ENCODE measurements around the gene SCFD1. TPM values are rescaled to one million over a fixed set of nuclear protein-coding genes. Genes with fewer than 3 reads are reported as not detected.
"Not testable (repeated sequence)": the region's sequence is repeated elsewhere in the genome, so short reads cannot be mapped to it uniquely, and the experiment has no call there.

SCFD1 gene
- polyA plus RNA-seq, 6 donors from 2014 or later = 55.0 to 78.4 (median 66.6) TPM

GRCh38 chr14:30624132-30624423 is 2.0 kb downstream of the SCFD1 start:
- Mint-ChIP-seq H3K4me3 (peak overlapping the region in 6 of 8 donors; percentile 17 to 98 (median 50)), H3K4me1 (peaks cover 32 to 57% (median 33%) of the 10 kb centered on the region in 3 donors), H3K27ac (peak overlapping the region in 5 of 6 donors; percentile 5 to 73 (median 13)), H3K27me3 (no peaks in the 10 kb centered on the region), H3K9me3 (no peaks in the 10 kb centered on the region), H3K36me3 (peaks cover 7 to 10% of the 10 kb centered on the region in 2 donors)
- ATAC-seq (ENCODE audit: low read depth in 2 of 2) (no peak), DNase-seq (no peak)

DNA sequence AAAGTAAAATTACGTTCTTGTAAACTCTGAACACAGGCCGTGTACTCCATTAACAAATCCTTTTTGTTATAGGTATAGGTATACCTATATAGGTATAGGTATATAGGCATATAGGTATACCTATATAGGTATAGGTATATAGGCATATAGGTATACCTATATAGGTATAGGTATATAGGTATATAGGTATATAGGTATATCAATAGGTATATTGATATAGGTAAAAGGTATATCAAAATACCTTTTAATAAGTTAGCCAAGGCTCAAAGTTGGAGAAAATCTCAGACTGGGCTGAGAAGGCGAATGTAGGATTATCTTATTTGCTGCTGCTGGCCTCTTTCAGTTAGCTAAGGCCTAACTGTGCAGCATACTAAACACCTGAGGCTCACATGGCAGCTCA is 3.4 kb downstream of the SCFD1 start:
- no peak overlapping the region for H3K4me3 Mint-ChIP-seq
- peaks cover 7 to 10% of the 10 kb centered on the region in 2 donors for H3K36me3 Mint-ChIP-seq
- no peak overlapping the region for H3K27ac Mint-ChIP-seq
- no peak for ATAC-seq (ENCODE audit: low read depth in 2 of 2)
- H3K9me3 Mint-ChIP-seq = no peaks in the 10 kb centered on the region
- DNase-seq = no peak
- no peaks in the 10 kb centered on the region for H3K27me3 Mint-ChIP-seq
- peaks cover 27 to 52% (median 33%) of the 10 kb centered on the region in 3 donors for H3K4me1 Mint-ChIP-seq

DNA sequence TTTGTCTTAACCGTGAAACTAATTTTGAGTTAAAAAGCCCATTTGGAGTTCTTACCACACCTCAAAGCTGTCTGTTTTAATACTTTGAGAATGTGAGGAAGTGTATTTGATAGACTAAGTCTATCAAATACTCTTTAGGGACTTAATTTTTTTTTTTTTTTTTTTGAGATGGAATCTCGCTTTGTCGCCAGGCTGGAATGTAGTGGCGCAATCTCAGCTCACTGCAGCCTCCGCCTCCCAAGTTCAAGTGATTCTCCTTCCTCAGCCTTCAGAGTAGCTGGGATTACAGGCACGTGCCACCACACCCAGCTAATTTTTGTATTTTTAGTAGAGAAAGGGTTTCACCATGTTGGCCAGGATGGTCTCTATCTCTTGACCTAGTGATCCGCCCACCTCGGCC is 7.3 kb downstream of the SCFD1 start:
- Mint-ChIP-seq H3K27ac (peak overlapping the region in 1 of 6 donors; percentile 18), H3K4me1 (peaks cover 10 to 25% (median 17%) of the 10 kb centered on the region in 3 donors)
- H3K27me3 Mint-ChIP-seq; H3K36me3 Mint-ChIP-seq; H3K4me3 Mint-ChIP-seq; H3K9me3 Mint-ChIP-seq; ATAC-seq (ENCODE audit: low read depth in 2 of 2); DNase-seq: not testable (repeated sequence)

DNA sequence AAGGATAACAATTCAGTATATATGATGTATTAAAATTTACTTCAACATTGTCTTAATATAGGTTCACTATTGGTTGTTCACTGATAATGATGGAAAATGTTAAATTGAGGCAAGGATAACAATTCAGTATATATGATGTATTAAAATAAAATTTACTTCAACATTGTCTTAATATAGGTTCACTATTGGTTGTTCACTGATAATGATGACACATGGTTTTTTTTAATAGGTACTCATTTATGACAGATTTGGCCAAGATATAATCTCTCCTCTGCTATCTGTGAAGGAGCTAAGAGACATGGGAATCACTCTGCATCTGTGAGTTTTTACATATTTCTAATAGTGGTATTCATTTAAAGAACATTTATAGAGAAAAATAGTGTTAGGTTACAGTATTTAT is 8.1 kb downstream of the SCFD1 start:
- H3K36me3 Mint-ChIP-seq = peaks cover 5 to 7% of the 10 kb centered on the region in 2 donors
- H3K4me1 Mint-ChIP-seq = peaks cover 5 to 17% (median 10%) of the 10 kb centered on the region in 3 donors
- H3K4me3 Mint-ChIP-seq = no peak overlapping the region
- H3K27me3 Mint-ChIP-seq = no peaks in the 10 kb centered on the region
- H3K27ac Mint-ChIP-seq = no peak overlapping the region
- ATAC-seq (ENCODE audit: low read depth in 2 of 2) (no peak), DNase-seq (no peak)
- no peaks in the 10 kb centered on the region for H3K9me3 Mint-ChIP-seq

DNA sequence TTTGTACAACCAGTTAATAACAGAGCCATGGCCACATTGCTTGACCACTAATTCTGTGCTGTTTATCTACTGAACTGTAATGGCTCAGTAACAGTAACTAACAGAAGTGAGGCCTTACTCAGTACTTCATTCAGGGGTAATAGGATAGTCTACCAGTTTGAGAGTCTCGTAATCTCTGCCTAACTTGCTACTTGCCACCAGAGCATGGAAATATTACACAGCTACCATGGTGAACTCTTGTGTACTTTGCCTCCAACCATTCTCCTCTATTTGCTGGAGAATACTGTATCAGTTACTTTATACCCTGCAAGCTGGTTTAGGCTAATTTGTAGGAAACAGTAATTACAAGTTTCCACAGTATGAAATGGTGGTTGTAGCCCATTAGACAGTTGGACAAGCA is 10.6 kb downstream of the SCFD1 start:
- Mint-ChIP-seq H3K27ac (peak overlapping the region in 1 of 6 donors; percentile 30), H3K4me3 (no peak overlapping the region), H3K9me3 (no peaks in the 10 kb centered on the region), H3K36me3 (peaks cover 4 to 15% of the 10 kb centered on the region in 2 donors), H3K27me3 (no peaks in the 10 kb centered on the region), H3K4me1 (peaks cover 5 to 10% (median 5%) of the 10 kb centered on the region in 3 donors)
- no peak for DNase-seq
- ATAC-seq (ENCODE audit: low read depth in 2 of 2) = no peak

GRCh38 chr14:30638926-30639325 is 16.8 kb downstream of the SCFD1 start:
- peak overlapping the region in 2 of 6 donors; percentile 33 to 59 for H3K27ac Mint-ChIP-seq
- H3K4me3 Mint-ChIP-seq = no peak overlapping the region
- H3K9me3 Mint-ChIP-seq = peaks cover 0 to 1% (median 0%) of the 10 kb centered on the region in 7 donors
- no peaks in the 10 kb centered on the region for H3K27me3 Mint-ChIP-seq
- ATAC-seq (ENCODE audit: low read depth in 2 of 2) (no peak), DNase-seq (no peak)
- H3K36me3 Mint-ChIP-seq = peaks cover 10 to 20% of the 10 kb centered on the region in 2 donors
- H3K4me1 Mint-ChIP-seq = peaks cover 0 to 3% (median 0%) of the 10 kb centered on the region in 3 donors

- DNase-seq (no peak), ATAC-seq (ENCODE audit: low read depth in 2 of 2) (no peak)
- H3K36me3 Mint-ChIP-seq = peaks cover 31 to 33% of the 10 kb centered on the region in 2 donors
- H3K27ac Mint-ChIP-seq = no peak overlapping the region
- H3K4me1 Mint-ChIP-seq = peaks cover 0 to 5% (median 0%) of the 10 kb centered on the region in 3 donors
- no peaks in the 10 kb centered on the region for H3K27me3 Mint-ChIP-seq
- peaks cover 4 to 18% (median 10%) of the 10 kb centered on the region in 7 donors for H3K9me3 Mint-ChIP-seq
- no peak overlapping the region for H3K4me3 Mint-ChIP-seq
Observed at GRCh38 chr14:30641207-30641606, 19.1 kb downstream of the SCFD1 start.

GRCh38 chr14:30644462-30644861 is 22.3 kb downstream of the SCFD1 start:
- Mint-ChIP-seq H3K9me3 (peaks cover 4 to 18% (median 10%) of the 10 kb centered on the region in 7 donors), H3K27ac (peak overlapping the region in 3 of 6 donors; percentile 53 to 70 (median 58)), H3K36me3 (peaks cover 30 to 34% of the 10 kb centered on the region in 2 donors)
- ATAC-seq (ENCODE audit: low read depth in 2 of 2); H3K4me1 Mint-ChIP-seq; H3K4me3 Mint-ChIP-seq; H3K27me3 Mint-ChIP-seq; DNase-seq: not testable (repeated sequence)

- no peak for ATAC-seq (ENCODE audit: low read depth in 2 of 2)
- Mint-ChIP-seq H3K4me1 (peaks cover 0 to 5% (median 0%) of the 10 kb centered on the region in 3 donors), H3K27me3 (no peaks in the 10 kb centered on the region), H3K4me3 (no peak overlapping the region), H3K9me3 (peaks cover 4 to 18% (median 10%) of the 10 kb centered on the region in 7 donors), H3K27ac (peak overlapping the region in 3 of 6 donors; percentile 55 to 70 (median 57)), H3K36me3 (peaks cover 32 to 34% of the 10 kb centered on the region in 2 donors)
- DNase-seq = no peak
Observed at GRCh38 chr14:30645600-30645999, 23.5 kb downstream of the SCFD1 start.

- H3K27ac Mint-ChIP-seq = no peak overlapping the region
- H3K36me3 Mint-ChIP-seq = peaks cover 32 to 46% of the 10 kb centered on the region in 2 donors
- DNase-seq (no peak), ATAC-seq (ENCODE audit: low read depth in 2 of 2) (no peak)
- H3K27me3 Mint-ChIP-seq = no peaks in the 10 kb centered on the region
- no peak overlapping the region for H3K4me3 Mint-ChIP-seq
- peaks cover 0 to 5% (median 0%) of the 10 kb centered on the region in 3 donors for H3K4me1 Mint-ChIP-seq
- H3K9me3 Mint-ChIP-seq = peaks cover 4 to 18% (median 10%) of the 10 kb centered on the region in 7 donors
Observed at GRCh38 chr14:30648471-30648870, 26.4 kb downstream of the SCFD1 start.

DNA sequence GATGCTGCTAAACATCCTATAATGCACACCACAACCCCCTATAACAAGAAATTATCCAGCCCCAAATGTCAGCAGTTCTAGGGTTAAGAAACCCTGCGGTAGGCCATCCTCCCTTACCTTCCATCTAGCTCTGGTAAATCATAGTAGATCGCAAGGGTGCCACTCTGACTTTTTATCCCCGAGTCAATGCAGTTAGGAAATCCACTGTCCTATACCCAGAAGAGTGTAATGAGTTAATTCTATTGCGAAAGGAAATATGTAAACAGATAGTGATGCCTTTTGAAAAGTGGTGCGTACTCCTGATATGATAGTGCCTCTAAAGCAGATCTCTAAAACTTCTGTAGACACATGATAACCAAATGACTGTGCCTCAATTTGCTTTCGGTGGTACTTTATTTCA is 29.8 kb downstream of the SCFD1 start:
- ATAC-seq (ENCODE audit: low read depth in 2 of 2) (no peak), DNase-seq (no peak)
- H3K27ac Mint-ChIP-seq = no peak overlapping the region
- H3K4me3 Mint-ChIP-seq = no peak overlapping the region
- peaks cover 5 to 24% of the 10 kb centered on the region in 2 donors for H3K36me3 Mint-ChIP-seq
- no peaks in the 10 kb centered on the region for H3K9me3 Mint-ChIP-seq
- no peaks in the 10 kb centered on the region for H3K27me3 Mint-ChIP-seq
- H3K4me1 Mint-ChIP-seq = no peaks in the 10 kb centered on the region

- Mint-ChIP-seq H3K36me3 (peaks cover 5 to 19% of the 10 kb centered on the region in 2 donors), H3K27me3 (no peaks in the 10 kb centered on the region), H3K4me3 (no peak overlapping the region), H3K27ac (no peak overlapping the region), H3K9me3 (no peaks in the 10 kb centered on the region), H3K4me1 (no peaks in the 10 kb centered on the region)
- ATAC-seq (ENCODE audit: low read depth in 2 of 2) (no peak), DNase-seq (no peak)
Observed at GRCh38 chr14:30655124-30655523, 33.0 kb downstream of the SCFD1 start.

DNA sequence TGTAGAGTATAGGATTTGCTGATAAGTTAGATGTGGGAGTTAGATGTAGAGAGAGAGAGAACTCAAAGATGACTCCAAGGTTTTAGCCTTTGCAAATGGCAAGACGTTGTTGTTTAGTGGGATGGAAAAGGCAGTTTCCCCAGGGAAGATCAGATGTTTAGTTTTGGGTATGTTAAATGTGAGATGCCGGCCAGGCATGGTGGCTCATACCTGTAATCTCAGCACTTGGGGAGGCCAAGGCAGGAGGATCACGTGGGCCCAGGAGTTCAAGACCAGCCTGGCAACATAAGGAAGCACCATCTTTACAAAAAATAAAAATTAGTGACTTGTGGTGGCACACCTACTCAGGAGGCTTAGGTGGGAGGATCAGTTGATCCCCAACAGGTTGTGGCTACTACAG is 33.5 kb downstream of the SCFD1 start:
- DNase-seq (no peak), ATAC-seq (ENCODE audit: low read depth in 2 of 2) (no peak)
- Mint-ChIP-seq H3K4me1 (no peaks in the 10 kb centered on the region), H3K4me3 (no peak overlapping the region), H3K9me3 (no peaks in the 10 kb centered on the region), H3K27me3 (no peaks in the 10 kb centered on the region), H3K27ac (no peak overlapping the region), H3K36me3 (peaks cover 5 to 16% of the 10 kb centered on the region in 2 donors)

GRCh38 chr14:30656190-30656632 is 34.1 kb downstream of the SCFD1 start:
- Mint-ChIP-seq H3K4me1 (no peaks in the 10 kb centered on the region), H3K36me3 (peaks cover 5 to 16% of the 10 kb centered on the region in 2 donors), H3K27me3 (no peaks in the 10 kb centered on the region), H3K9me3 (no peaks in the 10 kb centered on the region), H3K4me3 (no peak overlapping the region), H3K27ac (no peak overlapping the region)
- DNase-seq (peak; percentile 35), ATAC-seq (ENCODE audit: low read depth in 2 of 2) (peak; percentile 59 to 65)

- ATAC-seq (ENCODE audit: low read depth in 2 of 2) (no peak), DNase-seq (no peak)
- H3K4me1 Mint-ChIP-seq = no peaks in the 10 kb centered on the region
- H3K27ac Mint-ChIP-seq = no peak overlapping the region
- H3K4me3 Mint-ChIP-seq = no peak overlapping the region
- H3K9me3 Mint-ChIP-seq = no peaks in the 10 kb centered on the region
- no peaks in the 10 kb centered on the region for H3K27me3 Mint-ChIP-seq
- peaks cover 6 to 9% of the 10 kb centered on the region in 2 donors for H3K36me3 Mint-ChIP-seq
Observed at GRCh38 chr14:30657050-30657449, 34.9 kb downstream of the SCFD1 start.
